ENCODE measurements around the gene SGMS1.

DNA sequence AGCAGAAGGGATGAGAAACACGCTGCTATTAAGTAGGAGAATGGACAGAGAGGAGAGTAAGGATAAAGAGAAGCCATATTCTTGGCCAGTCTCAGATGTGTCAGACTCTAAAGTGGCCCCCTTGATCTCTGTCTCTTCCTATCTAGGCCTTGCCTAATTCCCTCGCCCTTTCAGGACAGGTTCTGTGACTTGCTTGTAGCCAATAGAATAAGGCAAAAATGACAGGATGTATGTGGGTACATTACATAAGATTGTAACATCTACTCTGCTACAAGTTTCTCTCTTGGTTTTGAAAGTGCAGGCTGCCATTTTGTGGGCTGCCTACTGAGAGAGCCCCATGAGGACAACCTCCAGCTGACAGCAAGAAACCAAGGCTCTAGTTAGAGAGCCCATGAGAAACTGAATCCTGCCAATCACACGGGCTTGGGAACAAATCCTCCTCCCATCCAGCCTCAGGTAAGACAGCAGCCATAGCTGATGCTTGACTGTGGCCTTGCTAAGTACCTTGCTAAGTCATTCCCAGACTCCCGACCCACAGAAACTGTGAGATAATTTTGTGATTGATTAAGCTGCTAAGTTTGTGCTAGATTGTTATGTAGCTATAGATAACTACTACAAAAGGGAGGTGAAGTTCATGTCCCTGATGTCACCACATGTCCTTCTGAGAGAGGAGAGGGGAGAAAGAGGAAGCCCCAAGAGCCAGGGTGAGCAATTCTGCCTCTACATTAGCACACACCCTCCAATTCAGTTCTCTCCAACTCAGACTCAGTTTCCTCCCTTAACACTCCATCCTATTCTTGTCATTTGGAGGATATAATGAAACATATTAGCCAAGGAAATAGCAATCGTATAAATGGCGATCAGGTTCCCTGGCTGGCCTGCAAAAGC is 185.5 kb downstream of the SGMS1 start:
- TF ChIP-seq CTCF (IDR thresholded peaks at IDR 0.05) (no peak), POLR2A (IDR thresholded peaks at IDR 0.05) (no peak)
